Measurements from ENCODE around the gene MORN1.
"Not testable (repeated sequence)": the region's sequence is repeated elsewhere in the genome, so short reads cannot be mapped to it uniquely, and the experiment has no call there.

GRCh38 chr1:2440346-2440745, 49.0 kb upstream of the MORN1 start:
- TF ChIP-seq EZH2phosphoT487 (IDR thresholded peaks at IDR 0.05; ENCODE audit: borderline replicate concordance, low read length); CTCF (IDR thresholded peaks at IDR 0.05; ENCODE audit: low read depth, low read length, poor library complexity, severe bottlenecking): not testable (repeated sequence)
